AML-193 (cell line): ENCODE results near the gene RHOH.

Experiments used
- DNase-seq, 2 experiments: peaks; one replicate each; lab custom pipeline; 2025; lab: John Stamatoyannopoulos, UW

The RHOH gene

GRCh38 chr4:40205259-40206198 is 8.7 kb downstream of the RHOH start:
- DNase-seq: peak; percentile 89 to 91

GRCh38 chr4:40206426-40206825 is 9.6 kb downstream of the RHOH start:
- peak in 1 of 2 experiments; percentile 21 for DNase-seq

GRCh38 chr4:40209401-40209800 is 12.6 kb downstream of the RHOH start:
- DNase-seq: no peak

GRCh38 chr4:40210776-40211175 is 13.9 kb downstream of the RHOH start:
- DNase-seq: no peak

- DNase-seq: no peak
These were observed 14.7 kb downstream of the RHOH start for GRCh38 chr4:40211224-40212185.

GRCh38 chr4:40212674-40213527 is 16.1 kb downstream of the RHOH start:
- DNase-seq: no peak

- no peak for DNase-seq
These were observed 17.2 kb downstream of the RHOH start for GRCh38 chr4:40214038-40214437.

- no peak for DNase-seq
These were observed 18.0 kb downstream of the RHOH start for GRCh38 chr4:40214661-40215418.

- no peak for DNase-seq
These were observed 20.0 kb downstream of the RHOH start for GRCh38 chr4:40216622-40217366.

GRCh38 chr4:40221744-40222143 is 24.9 kb downstream of the RHOH start:
- no peak for DNase-seq

- DNase-seq: no peak
These were observed 26.5 kb downstream of the RHOH start for GRCh38 chr4:40223343-40223742.

- DNase-seq: no peak
These were observed 27.6 kb downstream of the RHOH start for GRCh38 chr4:40224432-40224831.

GRCh38 chr4:40225497-40225896 is 28.7 kb downstream of the RHOH start:
- DNase-seq: no peak

GRCh38 chr4:40227284-40227683 is 30.5 kb downstream of the RHOH start:
- DNase-seq: no peak

- DNase-seq: no peak
These were observed 31.9 kb downstream of the RHOH start for GRCh38 chr4:40228497-40229365.

- DNase-seq: no peak
These were observed 34.6 kb downstream of the RHOH start for GRCh38 chr4:40231316-40231863.

- peak in 1 of 2 experiments; percentile 15 for DNase-seq
These were observed 35.8 kb downstream of the RHOH start for GRCh38 chr4:40232610-40233009.

- DNase-seq: no peak
These were observed 36.4 kb downstream of the RHOH start for GRCh38 chr4:40233227-40233626.

GRCh38 chr4:40234519-40235039 is 37.7 kb downstream of the RHOH start:
- no peak for DNase-seq
